VCaP (cell line): Measurements from ENCODE around the gene IQSEC1.

Experiments used
- H3K27ac ChIP-seq: fragments of 450-650 bp; 2 replicates; pipeline ENCODE4 v1.5.1; 2017
- CTCF ChIP-seq: fragments of 450-650 bp; conservative IDR thresholded peaks from 2 replicates; pipeline ENCODE4 v1.5.1; 2017; ENCODE audit warnings: mild to moderate bottlenecking, moderate library complexity

The IQSEC1 gene

GRCh38 chr3:13116426-13116825 is 43.2 kb upstream of the IQSEC1 start:
- TF ChIP-seq CTCF, result no peak
- H3K27ac ChIP-seq, result peak overlapping the region; percentile 100; the same call in 1 of the 2 replicates

GRCh38 chr3:13115991-13116390 is 42.8 kb upstream of the IQSEC1 start:
- TF ChIP-seq CTCF, result no peak
- H3K27ac ChIP-seq, result peak overlapping the region; percentile 100; the same call in 1 of the 2 replicates

- TF ChIP-seq CTCF, result no peak
- H3K27ac ChIP-seq, result peak overlapping the region; percentile 100; the same call in 1 of the 2 replicates
Measured at GRCh38 chr3:13115576-13115910, 42.3 kb upstream of the IQSEC1 start.

GRCh38 chr3:13114811-13115575 is 41.8 kb upstream of the IQSEC1 start:
- TF ChIP-seq CTCF, result no peak
- H3K27ac ChIP-seq, result peak overlapping the region; percentile 100

- H3K27ac ChIP-seq, result peak overlapping the region; percentile 100
- 0 out of 2 replicates have a peak, but pooled peaks have one; percentile 13 for TF ChIP-seq CTCF
Measured at GRCh38 chr3:13113346-13114330, 40.4 kb upstream of the IQSEC1 start.

- peak overlapping the region; percentile 100 for H3K27ac ChIP-seq
- no peak for TF ChIP-seq CTCF
Measured at GRCh38 chr3:13112521-13113345, 39.5 kb upstream of the IQSEC1 start.
